DOHH2 (cell line): ENCODE results near the gene TLR10.

Source experiments
- H3F3A ChIP-seq: fragments of 200-600 bp; sonication (generic), shearing (Covaris generic); 2 replicates; pipeline ENCODE4 v1.6.0; 2016; ENCODE audit warnings: antibody characterized with exemption, mild to moderate bottlenecking; ENCODE audit not compliant: control insufficient read depth, insufficient read depth
- H3K27ac ChIP-seq: fragments of 200-600 bp; sonication (generic); 2 replicates; pipeline ENCODE4 v1.5.1; 2014; ENCODE audit warnings: low read depth, mild to moderate bottlenecking, low read length, moderate library complexity
- H3K27me3 ChIP-seq: fragments of 200-600 bp; sonication (generic); 2 replicates; pipeline ENCODE4 v1.6.1; 2014; ENCODE audit warnings: mild to moderate bottlenecking, low read length, mixed read lengths; ENCODE audit not compliant: control insufficient read depth
- H3K36me3 ChIP-seq: fragments of 200-600 bp; sonication (generic); 2 replicates; pipeline ENCODE4 v1.6.1; 2014; ENCODE audit warnings: mild to moderate bottlenecking, low read length, moderate library complexity, mixed read lengths; ENCODE audit not compliant: control insufficient read depth
- H3K4me1 ChIP-seq: fragments of 200-600 bp; sonication (generic); 2 replicates; pipeline ENCODE4 v1.6.1; 2014; ENCODE audit warnings: mild to moderate bottlenecking, low read length, mixed read lengths; ENCODE audit not compliant: control insufficient read depth
- H3K4me2 ChIP-seq: fragments of 200-600 bp; sonication (generic); 2 replicates; pipeline ENCODE4 v1.6.0; 2014; ENCODE audit warnings: mild to moderate bottlenecking, low read length, moderate library complexity
- H3K4me3 ChIP-seq: fragments of 200-600 bp; sonication (generic); 2 replicates; pipeline ENCODE4 v1.5.1; 2014; ENCODE audit warnings: mild to moderate bottlenecking, low read length, mixed read lengths
- H3K79me2 ChIP-seq: fragments of 200-600 bp; sonication (generic); 2 replicates; pipeline ENCODE4 v1.6.1; 2014; ENCODE audit warnings: mild to moderate bottlenecking, low read length, mixed read lengths; ENCODE audit not compliant: control insufficient read depth
- H3K9me2 ChIP-seq: fragments of 200-600 bp; sonication (generic); replicated peaks from 2 replicates; pipeline ENCODE4 v1.6.1; 2014; ENCODE audit warnings: mild to moderate bottlenecking, low read length, mixed read lengths; ENCODE audit not compliant: control insufficient read depth
- H3K9me3 ChIP-seq: fragments of 200-600 bp; sonication (generic); 2 replicates; pipeline ENCODE4 v1.6.1; 2014; ENCODE audit warnings: antibody characterized with exemption, low read length, mixed read lengths; ENCODE audit not compliant: control insufficient read depth, insufficient read depth
- H4K20me1 ChIP-seq: fragments of 200-600 bp; sonication (generic); 2 replicates; pipeline ENCODE4 v1.6.0; 2014; ENCODE audit warnings: low read depth, mild to moderate bottlenecking, antibody characterized with exemption, low read length, moderate library complexity; ENCODE audit not compliant: control insufficient read depth, insufficient read depth
- EZH2phosphoT487 ChIP-seq: fragments of 200-600 bp; sonication (generic); IDR thresholded peaks from 2 replicates; pipeline ENCODE4 v1.6.1; 2017; ENCODE audit warnings: borderline replicate concordance, mild to moderate bottlenecking, antibody characterized with exemption, low read length, moderate library complexity, mixed read lengths
- TF ChIP-seq, protein P1 (sequence below): fragments of 200-600 bp; sonication (generic); IDR thresholded peaks from one replicate; pipeline ENCODE4 v1.5.1; 2014; ENCODE audit warnings: antibody characterized with exemption, mild to moderate bottlenecking, low read depth, low read length; ENCODE audit not compliant: poor library complexity, severe bottlenecking

Gene TLR10

GRCh38 chr4:38759113-38759789 is 23.5 kb downstream of the TLR10 start:
- peaks cover 26% of the 10 kb centered on the region for H3F3A ChIP-seq
- no peaks in the 10 kb centered on the region for H3K9me3 ChIP-seq
- peaks cover 8% of the 10 kb centered on the region for H3K79me2 ChIP-seq
- no peaks in the 10 kb centered on the region for H3K9me2 ChIP-seq
- no peaks in the 10 kb centered on the region for H4K20me1 ChIP-seq
- peaks cover 4% of the 10 kb centered on the region for H3K36me3 ChIP-seq
- no peak for TF ChIP-seq EZH2phosphoT487
- TF ChIP-seq, protein P1, sequence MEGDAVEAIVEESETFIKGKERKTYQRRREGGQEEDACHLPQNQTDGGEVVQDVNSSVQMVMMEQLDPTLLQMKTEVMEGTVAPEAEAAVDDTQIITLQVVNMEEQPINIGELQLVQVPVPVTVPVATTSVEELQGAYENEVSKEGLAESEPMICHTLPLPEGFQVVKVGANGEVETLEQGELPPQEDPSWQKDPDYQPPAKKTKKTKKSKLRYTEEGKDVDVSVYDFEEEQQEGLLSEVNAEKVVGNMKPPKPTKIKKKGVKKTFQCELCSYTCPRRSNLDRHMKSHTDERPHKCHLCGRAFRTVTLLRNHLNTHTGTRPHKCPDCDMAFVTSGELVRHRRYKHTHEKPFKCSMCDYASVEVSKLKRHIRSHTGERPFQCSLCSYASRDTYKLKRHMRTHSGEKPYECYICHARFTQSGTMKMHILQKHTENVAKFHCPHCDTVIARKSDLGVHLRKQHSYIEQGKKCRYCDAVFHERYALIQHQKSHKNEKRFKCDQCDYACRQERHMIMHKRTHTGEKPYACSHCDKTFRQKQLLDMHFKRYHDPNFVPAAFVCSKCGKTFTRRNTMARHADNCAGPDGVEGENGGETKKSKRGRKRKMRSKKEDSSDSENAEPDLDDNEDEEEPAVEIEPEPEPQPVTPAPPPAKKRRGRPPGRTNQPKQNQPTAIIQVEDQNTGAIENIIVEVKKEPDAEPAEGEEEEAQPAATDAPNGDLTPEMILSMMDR = peak; percentile 70
- H3K27ac ChIP-seq = no peak overlapping the region
- H3K27me3 ChIP-seq = no peaks in the 10 kb centered on the region
- peak overlapping the region; percentile 33 for H3K4me3 ChIP-seq
- peak overlapping the region; percentile 95 for H3K4me2 ChIP-seq
- H3K4me1 ChIP-seq = peaks cover 67% of the 10 kb centered on the region

GRCh38 chr4:38757945-38758600 is 24.7 kb downstream of the TLR10 start:
- no peaks in the 10 kb centered on the region for H3K27me3 ChIP-seq
- no peak overlapping the region for H3K4me3 ChIP-seq
- peak overlapping the region; percentile 9; the same call in 1 of the 2 replicates for H3K4me2 ChIP-seq
- H3K79me2 ChIP-seq = 0 out of 2 replicates have a peak, but pooled peaks cover 2% of the 10 kb centered on the region
- no peaks in the 10 kb centered on the region; the same call in 1 of the 2 replicates for H3K36me3 ChIP-seq
- H3K9me2 ChIP-seq = no peaks in the 10 kb centered on the region
- H3K4me1 ChIP-seq = peaks cover 56% of the 10 kb centered on the region
- no peaks in the 10 kb centered on the region for H3K9me3 ChIP-seq
- TF ChIP-seq, protein P1 = peak; percentile 72
- no peak for TF ChIP-seq EZH2phosphoT487
- H3K27ac ChIP-seq = no peak overlapping the region
- H4K20me1 ChIP-seq = no peaks in the 10 kb centered on the region
- H3F3A ChIP-seq = peaks cover 19% of the 10 kb centered on the region

DNA sequence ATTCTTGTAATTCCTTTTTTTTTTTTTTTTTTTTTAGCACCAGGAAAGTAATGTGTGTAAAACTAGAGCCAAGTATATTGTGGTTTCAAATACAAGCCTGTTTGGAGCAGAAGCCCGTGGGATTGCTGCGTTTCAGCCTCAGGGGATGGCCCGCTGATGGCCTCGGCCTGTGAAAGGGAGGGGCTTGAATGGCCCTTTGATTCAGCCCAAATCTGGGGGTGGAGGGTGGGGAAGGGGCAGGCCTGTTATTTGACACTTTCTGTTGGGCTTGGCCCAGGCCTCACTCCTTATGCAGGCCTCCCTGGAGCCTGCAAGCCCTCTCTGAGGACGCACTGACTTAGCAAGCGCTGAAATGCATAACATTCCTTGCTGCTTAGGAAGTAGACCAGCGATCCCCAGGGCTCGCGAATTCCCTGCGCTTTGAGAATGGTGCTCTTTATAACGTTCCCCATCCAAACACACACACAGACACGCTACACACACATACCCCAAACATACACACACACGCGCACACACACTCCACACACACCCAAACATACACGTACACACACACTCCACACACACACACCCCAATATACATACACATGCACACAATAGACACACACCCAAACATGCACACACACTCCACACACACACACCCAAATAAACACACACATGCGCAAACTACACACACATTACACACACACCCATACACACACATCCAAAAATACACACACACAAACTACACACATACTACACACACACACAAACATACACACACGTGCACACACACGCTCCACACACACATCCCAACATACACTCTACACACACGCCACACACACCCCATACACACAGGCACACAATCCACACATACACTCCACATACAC is 29.6 kb downstream of the TLR10 start:
- no peaks in the 10 kb centered on the region for H3K79me2 ChIP-seq
- H3K4me3 ChIP-seq = no peak overlapping the region
- no peaks in the 10 kb centered on the region for H3K27me3 ChIP-seq
- peaks cover 11% of the 10 kb centered on the region for H3K4me1 ChIP-seq
- no peaks in the 10 kb centered on the region for H3F3A ChIP-seq
- H3K9me2 ChIP-seq = no peaks in the 10 kb centered on the region
- H3K4me2 ChIP-seq = no peak overlapping the region
- H3K36me3 ChIP-seq = no peaks in the 10 kb centered on the region
- no peak overlapping the region for H3K27ac ChIP-seq
- H3K9me3 ChIP-seq = peaks cover 4% of the 10 kb centered on the region; the same call in 1 of the 2 replicates
- TF ChIP-seq EZH2phosphoT487 = no peak
- TF ChIP-seq, protein P1 = no peak
- no peaks in the 10 kb centered on the region for H4K20me1 ChIP-seq
